GM19193 (cell line): Measurements from ENCODE around the gene BMPER.

Experiments
- POLR2A ChIP-seq: IDR thresholded peaks from 4 replicates; pipeline ENCODE4 v1.6.1; 2011; ENCODE audit not compliant: insufficient read depth, insufficient read length; ENCODE audit errors: extremely low read depth

The BMPER gene

DNA sequence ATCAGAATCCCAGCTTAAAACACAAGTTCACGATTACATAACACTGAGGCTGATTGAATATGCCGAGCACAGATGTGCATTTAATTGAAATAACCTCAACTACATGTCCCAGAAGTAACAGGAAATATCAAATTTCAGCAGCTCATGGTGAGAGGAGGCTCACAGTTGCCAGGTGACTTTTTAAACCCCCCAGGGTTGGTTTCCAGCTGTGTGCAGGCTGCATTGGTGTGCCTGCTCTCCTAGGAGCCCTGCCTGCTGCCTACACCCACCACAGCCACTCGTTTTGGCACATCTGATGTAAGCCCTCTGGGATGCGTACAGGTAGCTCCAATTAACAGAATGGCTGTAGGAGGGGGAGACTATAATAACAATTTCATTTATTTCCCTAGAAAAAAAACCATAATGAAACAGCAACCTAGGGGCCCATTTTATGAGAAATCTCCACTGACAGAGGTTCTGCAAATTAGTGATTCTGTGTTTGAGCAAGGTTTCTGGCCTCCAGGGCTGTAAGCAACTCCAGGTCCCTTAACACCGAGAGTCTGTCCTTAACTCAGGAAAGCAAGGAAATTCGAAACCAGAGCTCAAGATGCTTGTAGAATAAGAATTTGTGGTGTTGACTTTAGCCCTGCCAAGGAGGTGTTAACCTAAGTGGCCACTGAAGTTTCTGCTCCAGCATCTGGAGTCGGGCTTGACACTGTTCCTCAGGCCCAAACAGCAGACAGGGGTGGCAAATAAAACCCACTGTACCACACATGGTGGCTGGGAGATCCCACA lies 161.9 kb downstream of the BMPER start:
- TF ChIP-seq POLR2A = no peak

GRCh38 chr7:34069676-34070075 lies 164.3 kb downstream of the BMPER start:
- no peak for TF ChIP-seq POLR2A

- no peak for TF ChIP-seq POLR2A
These were observed 165.4 kb downstream of the BMPER start for GRCh38 chr7:34070511-34071323.

- TF ChIP-seq POLR2A = no peak
These were observed 168.3 kb downstream of the BMPER start for GRCh38 chr7:34073676-34074075.

GRCh38 chr7:34074421-34074820 lies 169.1 kb downstream of the BMPER start:
- no peak for TF ChIP-seq POLR2A

DNA sequence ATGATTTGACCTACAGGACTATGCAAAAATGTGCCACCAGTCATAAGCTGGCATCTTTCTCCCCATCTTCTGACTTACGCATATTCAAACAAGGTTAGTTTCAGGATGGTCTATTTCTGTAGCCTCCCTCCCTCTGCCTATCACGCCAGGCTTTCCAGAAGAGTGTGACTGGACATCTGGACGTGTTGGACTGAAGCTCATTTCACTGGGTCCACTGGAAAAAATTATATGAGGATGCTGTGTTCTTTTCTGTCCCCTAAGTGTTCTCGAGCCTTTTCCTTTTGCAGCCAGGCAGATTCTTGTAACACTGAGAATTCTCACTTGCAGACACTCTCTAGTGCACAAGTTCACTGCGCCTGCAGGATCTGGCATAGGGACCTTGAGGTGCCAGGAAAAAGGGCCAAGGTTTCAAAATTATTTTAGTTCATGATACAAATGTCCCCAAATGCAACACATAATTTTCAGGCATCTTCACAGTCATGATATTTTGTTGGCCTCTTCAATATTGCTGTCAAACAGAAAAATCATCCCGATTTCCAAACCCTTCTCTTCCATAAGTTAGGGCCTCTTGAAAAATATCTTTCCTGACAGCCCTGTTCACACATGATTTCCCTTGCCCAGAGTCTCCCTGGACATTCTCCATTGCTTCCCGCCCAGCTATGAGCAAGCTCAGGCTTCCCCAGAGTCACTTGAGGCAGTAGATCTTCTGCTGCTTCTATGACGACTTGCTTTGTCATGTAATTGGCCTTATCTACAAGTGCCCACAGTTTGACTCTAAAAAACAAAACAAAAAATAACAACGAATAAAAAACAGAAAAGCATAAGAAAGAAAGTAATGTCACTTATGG lies 170.4 kb downstream of the BMPER start:
- no peak for TF ChIP-seq POLR2A

DNA sequence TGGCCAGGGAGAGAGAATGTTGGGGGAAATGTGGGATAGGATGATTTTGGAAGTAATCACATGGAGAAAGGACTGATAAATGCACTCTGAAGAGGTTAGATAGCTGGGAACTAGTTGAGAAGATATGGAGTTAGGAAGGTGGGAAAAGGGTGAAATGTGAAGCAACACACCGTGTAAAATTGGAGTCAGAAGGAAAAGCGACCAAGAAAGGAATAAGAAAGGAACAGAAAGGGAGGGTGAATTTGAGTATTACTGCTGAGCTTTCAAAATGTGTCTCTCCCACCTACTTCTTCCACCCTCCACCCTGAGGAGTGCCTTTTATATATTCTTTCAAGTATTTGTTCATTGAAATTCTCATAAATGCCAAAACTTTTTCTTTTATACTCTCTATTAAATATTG lies 171.8 kb downstream of the BMPER start:
- TF ChIP-seq POLR2A = no peak

DNA sequence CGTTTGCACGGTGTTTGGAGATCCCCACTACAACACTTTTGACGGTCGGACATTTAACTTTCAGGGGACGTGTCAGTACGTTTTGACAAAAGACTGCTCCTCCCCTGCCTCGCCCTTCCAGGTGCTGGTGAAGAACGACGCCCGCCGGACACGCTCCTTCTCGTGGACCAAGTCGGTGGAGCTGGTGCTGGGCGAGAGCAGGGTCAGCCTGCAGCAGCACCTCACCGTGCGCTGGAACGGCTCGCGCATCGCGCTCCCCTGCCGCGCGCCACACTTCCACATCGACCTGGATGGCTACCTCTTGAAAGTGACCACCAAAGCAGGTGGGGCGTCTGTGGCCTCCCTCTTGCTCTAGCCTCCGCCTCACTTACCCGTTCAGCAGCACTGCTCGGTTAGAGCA lies 173.5 kb downstream of the BMPER start:
- TF ChIP-seq POLR2A = no peak

DNA sequence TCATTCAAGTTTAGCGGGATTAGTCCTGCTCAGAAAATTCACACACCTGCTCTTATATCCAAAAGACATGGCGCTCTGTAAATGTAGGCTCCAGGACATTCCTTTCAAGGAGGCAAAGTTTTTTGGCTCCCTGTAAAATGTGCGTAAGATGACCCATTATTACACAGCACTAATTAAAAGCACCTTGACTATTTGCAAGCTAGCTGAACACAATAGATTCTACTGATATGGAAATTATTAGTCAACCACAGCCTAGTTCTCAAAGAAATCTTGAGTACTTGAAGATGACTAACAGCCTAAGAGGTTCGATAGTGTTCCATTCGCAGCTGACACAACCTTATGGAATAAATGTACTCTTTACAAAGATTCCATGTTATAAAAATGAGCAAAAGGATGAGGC lies 175.2 kb downstream of the BMPER start:
- TF ChIP-seq POLR2A = no peak

- no peak for TF ChIP-seq POLR2A
These were observed 176.6 kb downstream of the BMPER start for GRCh38 chr7:34081935-34082334.

DNA sequence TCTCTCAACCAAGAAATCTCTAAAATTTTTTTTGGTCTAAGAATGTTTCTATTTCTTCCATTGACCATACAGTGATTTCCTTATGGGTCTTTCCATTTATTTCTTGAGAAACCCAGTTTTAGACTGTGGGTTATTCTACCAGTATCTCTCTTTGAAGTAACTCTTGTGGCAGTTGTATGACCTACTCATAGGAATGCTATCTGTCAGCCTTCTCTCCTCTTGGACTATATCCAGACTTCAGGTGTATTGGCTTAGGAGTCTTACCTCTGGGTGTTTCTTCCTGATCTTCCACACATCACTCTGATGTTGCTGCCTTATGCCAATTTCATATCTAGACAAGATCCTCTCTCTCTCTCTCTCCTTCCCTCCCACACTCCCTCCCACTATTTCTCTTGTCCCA lies 178.1 kb downstream of the BMPER start:
- no peak for TF ChIP-seq POLR2A

- TF ChIP-seq POLR2A = no peak
These were observed 179.3 kb downstream of the BMPER start for GRCh38 chr7:34084651-34085050.

DNA sequence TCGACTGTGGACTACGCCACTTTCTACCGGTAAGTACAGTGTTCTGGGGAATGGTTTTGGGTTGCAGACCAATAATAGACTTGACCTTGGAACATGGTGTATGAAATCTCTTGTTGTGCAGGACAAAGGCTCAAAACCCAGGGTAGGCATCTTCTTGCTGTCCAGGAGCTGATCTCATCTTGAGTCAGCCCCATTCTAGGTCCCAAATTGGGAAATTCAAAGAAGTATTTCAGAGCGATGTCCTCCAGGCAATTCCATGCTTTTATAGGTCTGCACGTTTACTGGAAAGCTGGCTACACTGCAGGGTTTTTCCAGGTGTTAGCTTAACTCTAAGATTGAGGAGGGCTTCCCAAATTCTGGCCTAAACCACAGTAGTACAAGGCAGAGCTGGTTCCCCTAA lies 180.7 kb downstream of the BMPER start:
- TF ChIP-seq POLR2A = no peak

DNA sequence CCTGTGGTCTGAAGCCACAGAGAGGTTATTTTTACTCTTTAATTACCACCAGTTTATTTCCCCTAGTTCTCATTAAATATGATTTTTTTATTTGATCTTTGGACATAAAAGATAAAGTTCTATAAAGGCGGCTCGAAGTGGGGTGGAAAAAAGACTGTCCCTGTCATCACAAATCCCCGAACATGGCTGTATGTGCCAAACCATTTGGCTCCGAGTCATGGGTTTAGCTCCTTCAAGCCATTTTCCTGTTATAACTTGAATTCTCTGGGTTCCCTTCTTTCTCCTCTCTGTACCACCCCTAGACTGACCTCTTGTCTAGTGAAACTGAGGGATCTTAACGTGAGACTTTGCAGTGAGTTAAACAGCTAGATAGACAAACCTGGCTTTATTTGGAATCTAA lies 181.6 kb downstream of the BMPER start:
- no peak for TF ChIP-seq POLR2A
